SK-N-SH treated with all-trans-retinoic acid at 6 μM for 48 hours (cell line): Measurements from ENCODE around the gene PRMT7.

Source experiments
- ISL1 ChIP-seq: fragments of 250-450 bp; sonication (Bioruptor Pico); IDR thresholded peaks from 2 replicates; pipeline ENCODE4 v2.1.2; 2022; ENCODE audit warnings: mild to moderate bottlenecking, moderate library complexity
- ZFP3 ChIP-seq: fragments of 250-450 bp; sonication (Bioruptor Pico); IDR thresholded peaks from 2 replicates; pipeline ENCODE4 v1.5.0; 2020; ENCODE audit warnings: mild to moderate bottlenecking, moderate library complexity
- ZFP30 ChIP-seq: fragments of 450-650 bp; formaldehyde crosslinking; IDR thresholded peaks from 2 replicates; pipeline ENCODE4 v1.5.0; 2022; ENCODE audit warnings: mild to moderate bottlenecking, moderate library complexity
- ZNF565 ChIP-seq: fragments of 450-650 bp; formaldehyde crosslinking; conservative IDR thresholded peaks from 2 replicates; pipeline ENCODE4 v1.5.0; 2020; ENCODE audit warnings: low read depth, mild to moderate bottlenecking, moderate library complexity
- ZNF70 ChIP-seq: fragments of 450-650 bp; formaldehyde crosslinking; IDR thresholded peaks from 2 replicates; pipeline ENCODE4 v1.5.0; 2020; ENCODE audit warnings: mild to moderate bottlenecking, moderate library complexity
- ZNF8 ChIP-seq: fragments of 450-650 bp; formaldehyde crosslinking; IDR thresholded peaks from 2 replicates; pipeline ENCODE4 v1.5.0; 2020; ENCODE audit warnings: mild to moderate bottlenecking, moderate library complexity
- TF ChIP-seq, protein P1 (sequence below): fragments of 250-450 bp; sonication (Bioruptor Pico); IDR thresholded peaks from 2 replicates; pipeline ENCODE4 v1.5.0; 2020; ENCODE audit warnings: mild to moderate bottlenecking, moderate library complexity
- TF ChIP-seq, protein P2 (sequence below): fragments of 250-450 bp; sonication (Bioruptor Pico); IDR thresholded peaks from 2 replicates; pipeline ENCODE4 v1.8.0; 2020; ENCODE audit warnings: mild to moderate bottlenecking, moderate library complexity, borderline replicate concordance
- TF ChIP-seq, protein P3 (sequence below): fragments of 250-450 bp; sonication (Bioruptor Pico); IDR thresholded peaks from 2 replicates; pipeline ENCODE4 v1.5.1; 2021; ENCODE audit warnings: mild to moderate bottlenecking, moderate library complexity
- TF ChIP-seq, protein P4 (sequence below): fragments of 250-450 bp; sonication (Bioruptor Pico); IDR thresholded peaks from 2 replicates; pipeline ENCODE4 v1.5.1; 2020; ENCODE audit warnings: low read depth, mild to moderate bottlenecking, moderate library complexity

DNA sequence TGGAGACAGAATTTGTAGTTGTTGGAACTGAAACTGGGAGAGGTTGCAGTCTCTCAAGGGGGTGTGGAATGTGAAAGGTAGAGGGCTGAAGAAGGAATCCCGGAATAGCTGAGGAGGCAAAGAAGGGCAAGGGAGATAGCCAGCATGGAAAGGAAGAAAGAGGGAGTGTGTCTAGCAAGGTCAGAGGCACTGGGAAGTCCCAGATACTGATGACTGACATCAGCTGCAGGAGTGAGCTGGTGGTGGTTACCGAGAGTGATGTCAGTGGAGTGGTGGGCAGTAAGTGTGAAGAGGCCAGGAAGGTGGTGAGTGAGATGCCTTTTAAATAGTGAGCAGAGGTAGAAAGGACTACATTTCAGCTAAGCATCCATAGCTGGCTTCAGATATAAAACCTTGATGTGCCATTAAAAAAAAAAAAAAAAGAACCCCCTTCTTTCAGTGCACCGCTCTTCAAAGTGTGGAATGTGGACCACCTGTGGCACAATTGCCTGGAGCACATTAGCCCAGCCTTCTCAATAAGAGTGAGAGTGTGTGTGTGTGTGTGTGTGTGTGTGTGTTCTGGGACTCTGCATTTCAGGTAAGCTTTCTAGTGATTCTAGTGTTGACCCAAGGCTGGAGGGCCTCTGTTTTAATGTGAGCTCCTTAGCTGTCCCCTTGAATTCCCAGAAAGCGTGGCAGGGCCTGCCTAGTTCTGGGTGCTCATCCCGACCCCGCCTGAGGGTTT lies 8.5 kb downstream of the PRMT7 start:
- no peak for TF ChIP-seq ZNF70 (CRISPR knock-in tag)
- TF ChIP-seq, protein P1, sequence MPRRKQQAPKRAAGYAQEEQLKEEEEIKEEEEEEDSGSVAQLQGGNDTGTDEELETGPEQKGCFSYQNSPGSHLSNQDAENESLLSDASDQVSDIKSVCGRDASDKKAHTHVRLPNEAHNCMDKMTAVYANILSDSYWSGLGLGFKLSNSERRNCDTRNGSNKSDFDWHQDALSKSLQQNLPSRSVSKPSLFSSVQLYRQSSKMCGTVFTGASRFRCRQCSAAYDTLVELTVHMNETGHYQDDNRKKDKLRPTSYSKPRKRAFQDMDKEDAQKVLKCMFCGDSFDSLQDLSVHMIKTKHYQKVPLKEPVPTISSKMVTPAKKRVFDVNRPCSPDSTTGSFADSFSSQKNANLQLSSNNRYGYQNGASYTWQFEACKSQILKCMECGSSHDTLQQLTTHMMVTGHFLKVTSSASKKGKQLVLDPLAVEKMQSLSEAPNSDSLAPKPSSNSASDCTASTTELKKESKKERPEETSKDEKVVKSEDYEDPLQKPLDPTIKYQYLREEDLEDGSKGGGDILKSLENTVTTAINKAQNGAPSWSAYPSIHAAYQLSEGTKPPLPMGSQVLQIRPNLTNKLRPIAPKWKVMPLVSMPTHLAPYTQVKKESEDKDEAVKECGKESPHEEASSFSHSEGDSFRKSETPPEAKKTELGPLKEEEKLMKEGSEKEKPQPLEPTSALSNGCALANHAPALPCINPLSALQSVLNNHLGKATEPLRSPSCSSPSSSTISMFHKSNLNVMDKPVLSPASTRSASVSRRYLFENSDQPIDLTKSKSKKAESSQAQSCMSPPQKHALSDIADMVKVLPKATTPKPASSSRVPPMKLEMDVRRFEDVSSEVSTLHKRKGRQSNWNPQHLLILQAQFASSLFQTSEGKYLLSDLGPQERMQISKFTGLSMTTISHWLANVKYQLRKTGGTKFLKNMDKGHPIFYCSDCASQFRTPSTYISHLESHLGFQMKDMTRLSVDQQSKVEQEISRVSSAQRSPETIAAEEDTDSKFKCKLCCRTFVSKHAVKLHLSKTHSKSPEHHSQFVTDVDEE (CRISPR knock-in tag) = no peak
- TF ChIP-seq ZNF8 (CRISPR knock-in tag) = no peak
- TF ChIP-seq, protein P2, sequence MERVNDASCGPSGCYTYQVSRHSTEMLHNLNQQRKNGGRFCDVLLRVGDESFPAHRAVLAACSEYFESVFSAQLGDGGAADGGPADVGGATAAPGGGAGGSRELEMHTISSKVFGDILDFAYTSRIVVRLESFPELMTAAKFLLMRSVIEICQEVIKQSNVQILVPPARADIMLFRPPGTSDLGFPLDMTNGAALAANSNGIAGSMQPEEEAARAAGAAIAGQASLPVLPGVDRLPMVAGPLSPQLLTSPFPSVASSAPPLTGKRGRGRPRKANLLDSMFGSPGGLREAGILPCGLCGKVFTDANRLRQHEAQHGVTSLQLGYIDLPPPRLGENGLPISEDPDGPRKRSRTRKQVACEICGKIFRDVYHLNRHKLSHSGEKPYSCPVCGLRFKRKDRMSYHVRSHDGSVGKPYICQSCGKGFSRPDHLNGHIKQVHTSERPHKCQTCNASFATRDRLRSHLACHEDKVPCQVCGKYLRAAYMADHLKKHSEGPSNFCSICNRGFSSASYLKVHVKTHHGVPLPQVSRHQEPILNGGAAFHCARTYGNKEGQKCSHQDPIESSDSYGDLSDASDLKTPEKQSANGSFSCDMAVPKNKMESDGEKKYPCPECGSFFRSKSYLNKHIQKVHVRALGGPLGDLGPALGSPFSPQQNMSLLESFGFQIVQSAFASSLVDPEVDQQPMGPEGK (CRISPR knock-in tag) = no peak
- no peak for TF ChIP-seq ZFP30 (CRISPR knock-in tag)
- TF ChIP-seq ZNF565 = no peak
- TF ChIP-seq ZFP3 = no peak
- TF ChIP-seq, protein P3, sequence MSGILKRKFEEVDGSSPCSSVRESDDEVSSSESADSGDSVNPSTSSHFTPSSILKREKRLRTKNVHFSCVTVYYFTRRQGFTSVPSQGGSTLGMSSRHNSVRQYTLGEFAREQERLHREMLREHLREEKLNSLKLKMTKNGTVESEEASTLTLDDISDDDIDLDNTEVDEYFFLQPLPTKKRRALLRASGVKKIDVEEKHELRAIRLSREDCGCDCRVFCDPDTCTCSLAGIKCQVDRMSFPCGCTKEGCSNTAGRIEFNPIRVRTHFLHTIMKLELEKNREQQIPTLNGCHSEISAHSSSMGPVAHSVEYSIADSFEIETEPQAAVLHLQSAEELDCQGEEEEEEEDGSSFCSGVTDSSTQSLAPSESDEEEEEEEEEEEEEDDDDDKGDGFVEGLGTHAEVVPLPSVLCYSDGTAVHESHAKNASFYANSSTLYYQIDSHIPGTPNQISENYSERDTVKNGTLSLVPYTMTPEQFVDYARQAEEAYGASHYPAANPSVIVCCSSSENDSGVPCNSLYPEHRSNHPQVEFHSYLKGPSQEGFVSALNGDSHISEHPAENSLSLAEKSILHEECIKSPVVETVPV (CRISPR knock-in tag) = no peak
- TF ChIP-seq, protein P4, sequence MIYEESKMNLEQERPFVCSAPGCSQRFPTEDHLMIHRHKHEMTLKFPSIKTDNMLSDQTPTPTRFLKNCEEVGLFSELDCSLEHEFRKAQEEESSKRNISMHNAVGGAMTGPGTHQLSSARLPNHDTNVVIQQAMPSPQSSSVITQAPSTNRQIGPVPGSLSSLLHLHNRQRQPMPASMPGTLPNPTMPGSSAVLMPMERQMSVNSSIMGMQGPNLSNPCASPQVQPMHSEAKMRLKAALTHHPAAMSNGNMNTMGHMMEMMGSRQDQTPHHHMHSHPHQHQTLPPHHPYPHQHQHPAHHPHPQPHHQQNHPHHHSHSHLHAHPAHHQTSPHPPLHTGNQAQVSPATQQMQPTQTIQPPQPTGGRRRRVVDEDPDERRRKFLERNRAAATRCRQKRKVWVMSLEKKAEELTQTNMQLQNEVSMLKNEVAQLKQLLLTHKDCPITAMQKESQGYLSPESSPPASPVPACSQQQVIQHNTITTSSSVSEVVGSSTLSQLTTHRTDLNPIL (CRISPR knock-in tag) = no peak
- TF ChIP-seq ISL1 = no peak
